RPMI8226 (cell line): ENCODE results near the gene SND1.

Experiments used
- DNase-seq: peaks from one replicate; pipeline ENCODE4 v3.0.0-alpha.2; 2015

SND1 gene

DNA sequence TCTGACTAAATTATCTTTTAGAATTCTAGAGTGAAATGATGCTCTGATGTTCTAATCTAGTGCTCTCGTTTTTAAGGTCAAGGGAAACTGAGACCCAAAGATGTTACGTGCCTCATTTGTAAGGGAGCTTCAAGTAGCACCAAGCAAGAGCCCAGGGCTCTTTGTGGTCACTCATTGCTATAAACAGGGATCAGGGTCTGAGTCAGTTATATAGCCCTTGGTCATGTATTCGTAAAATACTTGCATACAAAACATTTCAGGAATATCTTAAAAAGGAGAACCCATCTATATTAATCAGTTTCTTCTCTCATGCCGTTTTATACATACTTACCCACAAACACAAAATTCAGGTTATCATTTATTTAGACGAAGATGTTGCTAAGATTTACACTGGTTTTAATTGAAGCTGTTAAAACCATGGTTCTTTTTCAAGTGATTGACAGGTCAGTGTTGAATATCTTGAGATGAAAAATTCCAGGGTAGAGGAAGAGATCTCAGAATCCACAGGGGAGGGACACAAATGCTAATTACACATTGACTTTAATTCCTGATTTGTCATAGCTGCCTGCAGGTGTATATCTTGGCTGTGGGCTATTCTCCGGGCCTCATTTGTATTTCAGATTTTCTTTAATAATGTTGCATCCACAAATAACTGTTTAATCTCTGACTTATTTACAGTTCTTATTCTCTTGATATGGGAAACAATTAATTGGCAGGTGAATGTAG is 188.4 kb downstream of the SND1 start:
- DNase-seq: no peak

DNA sequence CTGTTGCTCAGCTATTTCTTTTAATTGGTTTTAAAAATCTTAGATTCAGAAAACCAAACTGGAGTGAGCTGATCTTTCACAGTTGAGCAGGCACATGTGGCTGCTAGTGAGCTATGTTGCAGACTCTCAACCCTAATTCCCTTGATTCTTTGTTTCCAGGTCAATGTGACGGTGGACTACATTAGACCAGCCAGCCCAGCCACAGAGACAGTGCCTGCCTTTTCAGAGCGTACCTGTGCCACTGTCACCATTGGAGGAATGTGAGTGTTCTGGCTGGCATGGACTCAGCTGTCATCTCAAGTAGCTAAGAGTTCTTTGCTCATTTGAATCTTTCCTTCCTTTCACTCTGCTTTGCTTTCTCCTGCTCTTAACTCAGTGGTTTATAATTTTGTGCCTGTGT is 192.2 kb downstream of the SND1 start:
- no peak for DNase-seq

DNA sequence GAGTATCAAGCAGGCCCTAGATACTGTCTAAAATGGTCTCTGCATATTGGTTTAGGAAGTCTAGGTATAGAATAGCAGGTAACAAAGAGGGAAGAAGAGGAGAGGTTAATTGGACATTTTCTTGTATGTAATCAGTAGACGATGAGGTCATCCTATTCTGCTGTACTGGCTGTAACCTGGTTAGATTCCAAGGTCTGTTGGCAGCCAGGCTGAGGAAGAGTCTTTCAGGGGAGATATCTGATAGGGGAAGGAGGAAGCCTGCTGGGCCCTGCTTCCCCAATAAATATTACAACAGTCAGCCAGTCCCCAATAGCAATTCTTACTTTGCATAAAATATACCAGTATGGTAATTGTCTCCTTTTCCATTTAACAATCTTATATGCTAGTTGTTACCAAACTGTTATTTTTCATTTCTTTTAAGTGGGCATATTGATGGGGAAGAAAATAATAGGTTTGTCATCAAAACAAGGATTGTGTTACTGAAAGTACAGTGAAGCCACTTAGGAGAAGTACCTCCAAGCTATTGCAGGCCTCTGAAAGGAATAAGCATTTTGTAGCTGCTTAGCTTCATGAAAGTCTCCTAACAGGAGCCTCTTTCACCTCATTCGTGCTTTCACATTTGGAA is 192.8 kb downstream of the SND1 start:
- DNase-seq: no peak

DNA sequence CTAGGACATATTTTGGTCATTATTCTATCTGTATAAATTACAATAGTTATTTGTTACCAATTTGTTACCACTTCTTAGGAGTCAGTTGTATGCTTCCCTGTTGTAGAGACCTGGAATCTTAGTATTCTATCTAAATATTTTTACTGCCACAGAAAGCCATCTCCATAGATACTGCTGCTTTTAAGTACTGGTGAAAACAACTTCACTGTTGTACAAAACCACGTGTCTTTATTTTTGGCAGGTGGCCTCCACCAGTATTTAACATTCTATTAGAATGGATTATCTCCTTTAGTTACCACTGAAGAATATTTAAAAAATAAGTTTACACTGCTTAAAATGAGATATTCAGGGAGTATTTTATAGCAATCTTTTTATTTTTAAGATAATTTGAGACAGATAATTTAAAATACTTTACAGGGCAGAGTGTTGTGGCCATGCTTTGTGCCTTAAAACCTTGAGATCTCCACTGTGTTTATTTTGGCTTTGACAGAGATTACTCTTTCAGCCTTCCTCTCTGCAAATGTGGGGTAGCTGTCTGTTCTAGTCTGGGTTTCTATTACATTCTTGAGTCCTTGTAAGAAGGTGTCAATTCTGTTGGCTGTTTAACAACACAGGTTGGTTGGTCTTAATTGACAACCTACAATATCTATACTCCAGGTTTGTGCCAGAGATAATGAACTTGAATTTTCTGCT is 193.7 kb downstream of the SND1 start:
- no peak for DNase-seq

DNA sequence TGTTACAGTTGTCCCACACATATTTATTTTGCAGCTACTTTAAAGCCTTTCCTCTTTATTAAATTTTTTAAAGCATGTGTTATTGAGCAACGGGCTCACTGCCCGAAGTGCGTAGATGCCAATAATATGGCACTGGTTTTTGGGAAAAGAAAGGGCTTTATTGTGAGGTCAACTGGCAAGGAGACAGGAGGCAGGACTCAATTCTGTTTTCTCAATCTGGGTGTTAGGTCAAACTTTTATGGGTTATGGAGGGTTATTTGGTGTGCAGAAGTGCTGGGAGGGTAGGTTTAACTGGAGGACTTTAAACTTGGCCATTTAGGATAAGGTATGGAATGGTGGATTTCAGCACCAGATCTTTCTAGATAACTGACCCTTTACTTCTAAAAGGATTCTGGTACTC is 195.6 kb downstream of the SND1 start:
- no peak for DNase-seq

DNA sequence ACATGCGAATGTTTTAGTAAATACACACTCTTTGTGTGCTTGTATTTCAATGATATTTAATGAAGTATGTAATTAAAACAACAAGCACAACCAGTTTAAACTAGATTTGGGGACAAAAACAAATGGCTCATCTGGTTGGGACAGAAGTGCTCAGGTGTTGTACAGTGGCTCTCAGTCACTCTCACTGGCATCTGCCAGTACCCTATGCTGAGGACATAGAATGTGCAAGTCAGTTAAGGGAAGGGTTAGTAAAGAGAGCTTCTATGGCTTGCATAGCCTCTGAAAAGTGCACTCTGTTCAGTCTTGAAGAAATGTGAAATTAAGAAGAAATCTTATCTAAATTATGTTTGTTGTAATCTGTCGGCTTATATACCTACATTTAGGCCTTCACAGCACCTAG is 196.2 kb downstream of the SND1 start:
- no peak for DNase-seq

DNA sequence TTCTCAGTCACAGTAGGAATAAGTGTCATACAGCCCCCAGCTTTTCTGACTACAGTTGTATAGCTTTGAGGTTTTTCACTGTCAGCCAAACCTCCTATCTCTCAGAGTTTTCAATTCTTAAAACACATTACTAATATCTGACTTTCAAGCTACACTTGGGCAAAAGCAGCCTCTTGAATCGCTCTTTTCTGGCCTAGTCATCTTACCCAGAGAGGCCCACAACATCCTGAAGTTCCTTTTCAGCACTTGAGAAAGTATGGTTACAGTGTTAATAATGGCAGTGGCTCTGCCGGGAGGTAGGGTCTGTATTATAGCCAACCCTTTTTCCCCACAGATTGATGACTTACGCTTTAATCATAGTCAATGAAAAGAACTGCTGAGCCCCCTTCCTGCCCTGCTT is 198.2 kb downstream of the SND1 start:
- no peak for DNase-seq

DNA sequence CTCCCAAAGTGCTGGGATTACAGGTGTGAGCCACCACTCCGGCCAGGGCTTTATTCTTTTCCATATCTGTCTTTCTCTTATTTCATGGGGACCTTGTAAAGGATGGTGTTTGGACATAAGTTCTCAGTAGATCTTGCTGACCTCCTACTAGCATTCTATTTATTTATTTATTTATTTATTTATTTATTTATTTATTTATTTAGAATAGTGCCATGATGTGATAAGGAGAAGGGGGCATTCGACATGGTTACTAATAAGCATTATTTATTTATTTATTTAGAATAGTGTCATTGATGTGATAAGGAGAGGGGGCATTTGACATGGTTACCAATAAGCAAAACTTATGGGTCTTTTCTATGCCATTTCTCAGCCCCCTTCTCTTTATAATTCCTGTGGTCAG is 202.4 kb downstream of the SND1 start:
- DNase-seq: no peak

DNA sequence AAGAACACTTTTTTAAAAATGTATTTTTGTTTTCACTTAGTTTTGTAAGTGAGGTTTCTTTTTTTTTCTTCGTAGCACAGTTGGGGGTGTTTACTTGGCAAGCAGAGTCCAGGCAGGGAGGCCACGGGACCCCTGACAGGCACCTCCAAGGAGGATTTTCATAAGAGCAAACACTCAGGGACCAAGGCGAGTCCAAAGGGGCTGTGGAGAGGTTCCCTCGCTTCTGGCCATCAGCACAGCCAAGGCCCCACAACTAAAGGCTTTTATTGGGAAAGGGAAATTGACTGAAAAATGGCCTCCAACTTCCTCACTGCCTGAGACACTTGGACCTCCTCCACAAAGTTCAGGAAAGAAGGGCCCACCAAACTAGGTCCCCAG is 205.5 kb downstream of the SND1 start:
- DNase-seq: no peak

DNA sequence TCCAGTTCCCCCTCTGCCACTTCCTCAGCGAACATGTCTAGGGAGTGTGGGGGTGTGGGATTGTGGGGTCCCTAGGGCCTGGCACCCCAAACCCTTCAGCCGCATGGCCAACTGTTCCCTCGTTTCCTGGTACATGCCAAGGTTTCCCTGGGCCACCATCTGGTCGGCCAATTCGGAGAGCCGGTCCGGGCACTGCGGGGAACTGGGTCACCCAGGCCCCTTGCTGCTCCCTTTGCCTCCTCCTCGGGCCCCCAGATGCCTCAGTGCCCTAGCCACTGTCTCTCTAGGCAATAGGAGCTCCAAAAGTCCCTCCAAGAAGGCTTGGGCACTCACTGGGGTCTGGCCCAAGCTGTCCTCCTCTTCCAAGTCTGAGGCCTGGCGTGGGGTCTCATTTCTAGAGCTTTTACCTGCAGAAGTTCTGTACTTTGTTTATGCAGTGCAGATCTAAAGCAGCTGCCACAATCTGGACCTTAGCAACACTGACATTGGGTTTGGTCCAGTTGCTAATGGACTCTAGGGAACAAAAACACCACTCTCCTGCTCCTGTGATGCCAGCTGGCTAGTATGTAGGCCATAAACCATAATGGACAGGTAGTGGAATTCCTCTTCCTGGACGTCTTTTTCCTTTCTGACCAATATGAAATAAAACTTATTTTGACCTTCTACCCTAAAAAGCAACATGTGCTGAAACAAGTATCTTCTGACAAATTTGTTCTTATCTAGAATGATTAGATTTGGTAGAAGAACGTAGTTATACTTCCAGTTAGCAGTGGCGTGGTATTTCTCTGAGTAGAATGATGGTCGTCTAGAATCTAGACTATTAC is 206.3 kb downstream of the SND1 start:
- no peak for DNase-seq

DNA sequence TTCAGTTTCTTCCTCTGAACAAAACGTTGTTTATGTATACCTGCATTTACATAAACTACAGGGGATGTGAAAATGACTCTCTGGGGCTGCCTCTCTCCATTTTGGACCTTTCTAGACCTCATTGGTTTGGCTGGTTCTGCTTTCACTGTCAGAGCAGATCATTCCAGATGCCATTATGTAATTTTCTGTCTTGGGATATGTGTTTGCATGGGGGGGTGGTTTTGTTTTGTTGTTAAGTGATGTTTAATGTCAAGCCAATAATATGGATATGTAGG is 206.9 kb downstream of the SND1 start:
- no peak for DNase-seq

DNA sequence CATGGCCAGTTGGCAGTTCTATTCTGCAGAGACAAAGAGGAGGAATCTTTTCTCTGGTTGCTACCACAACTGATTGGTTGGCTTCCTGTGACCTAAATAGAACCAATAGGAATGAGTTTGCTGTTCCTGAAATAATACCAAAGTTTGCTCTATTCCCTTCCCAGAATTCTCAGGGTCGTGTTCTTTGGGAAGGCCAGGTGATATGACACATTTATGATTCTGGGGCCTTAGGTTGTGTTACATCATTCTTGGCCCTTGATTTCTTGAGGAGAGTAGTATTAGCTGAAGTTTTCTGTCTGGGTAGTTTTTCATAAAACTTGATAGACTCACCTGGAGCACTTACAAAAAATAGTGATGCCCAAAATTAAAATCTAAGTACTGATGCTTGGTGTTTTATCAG is 207.3 kb downstream of the SND1 start:
- no peak for DNase-seq

DNA sequence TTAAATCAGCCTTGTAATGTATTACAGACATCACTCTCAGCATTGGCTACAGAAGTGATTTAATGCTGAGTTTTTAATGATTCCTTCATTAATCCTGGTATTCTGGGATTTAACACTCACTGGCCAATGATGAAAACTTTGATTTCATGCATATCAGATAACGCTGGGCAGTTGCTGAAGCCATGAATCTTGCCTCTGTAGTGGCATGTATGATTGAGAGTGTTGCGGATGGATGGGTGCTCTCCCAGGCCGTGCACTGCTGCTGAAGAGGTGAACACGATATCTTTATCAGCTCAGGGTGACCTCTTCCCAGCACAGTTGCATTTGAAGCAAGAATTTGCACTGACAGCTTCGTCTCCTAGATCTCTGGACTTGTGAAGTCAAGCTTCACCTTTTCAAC is 210.5 kb downstream of the SND1 start:
- no peak for DNase-seq

DNA sequence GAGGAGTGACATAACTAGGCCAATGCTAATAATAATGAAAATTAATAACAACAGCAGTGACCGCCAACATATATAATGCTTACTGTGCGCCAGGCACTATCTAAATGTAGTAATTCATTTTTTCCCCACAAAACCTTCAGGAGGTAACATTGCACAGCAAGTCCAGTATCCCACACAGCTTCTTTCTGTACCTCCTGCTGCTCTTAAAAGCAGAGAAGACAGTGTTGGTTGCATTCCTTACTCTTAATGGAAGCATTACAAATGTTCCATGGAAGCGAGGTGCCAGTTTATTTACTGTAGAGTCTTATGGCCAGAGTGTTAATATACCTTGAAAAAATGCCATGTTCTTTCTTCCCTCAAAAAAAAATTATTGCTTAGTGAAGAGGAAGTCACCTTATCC is 211.1 kb downstream of the SND1 start:
- DNase-seq: no peak

DNA sequence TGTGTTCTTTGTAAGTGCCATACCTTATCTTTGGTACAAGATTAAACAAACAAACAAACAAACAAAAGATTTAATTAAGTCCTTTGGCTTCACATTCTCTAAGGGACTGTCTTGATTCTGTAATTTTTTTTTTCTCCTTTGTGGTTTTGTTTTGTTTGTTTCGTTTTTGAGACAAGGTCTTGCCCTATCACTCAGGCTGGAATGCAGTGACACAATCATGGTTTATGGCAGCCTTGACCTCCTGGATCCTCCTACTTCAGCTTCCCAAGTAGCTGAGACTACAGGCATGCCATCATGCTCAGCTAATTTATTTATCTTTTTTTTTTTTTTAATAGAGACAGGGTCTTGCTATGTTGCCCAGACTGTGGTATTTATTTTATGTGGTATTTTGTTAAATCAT is 213.5 kb downstream of the SND1 start:
- DNase-seq: no peak

DNA sequence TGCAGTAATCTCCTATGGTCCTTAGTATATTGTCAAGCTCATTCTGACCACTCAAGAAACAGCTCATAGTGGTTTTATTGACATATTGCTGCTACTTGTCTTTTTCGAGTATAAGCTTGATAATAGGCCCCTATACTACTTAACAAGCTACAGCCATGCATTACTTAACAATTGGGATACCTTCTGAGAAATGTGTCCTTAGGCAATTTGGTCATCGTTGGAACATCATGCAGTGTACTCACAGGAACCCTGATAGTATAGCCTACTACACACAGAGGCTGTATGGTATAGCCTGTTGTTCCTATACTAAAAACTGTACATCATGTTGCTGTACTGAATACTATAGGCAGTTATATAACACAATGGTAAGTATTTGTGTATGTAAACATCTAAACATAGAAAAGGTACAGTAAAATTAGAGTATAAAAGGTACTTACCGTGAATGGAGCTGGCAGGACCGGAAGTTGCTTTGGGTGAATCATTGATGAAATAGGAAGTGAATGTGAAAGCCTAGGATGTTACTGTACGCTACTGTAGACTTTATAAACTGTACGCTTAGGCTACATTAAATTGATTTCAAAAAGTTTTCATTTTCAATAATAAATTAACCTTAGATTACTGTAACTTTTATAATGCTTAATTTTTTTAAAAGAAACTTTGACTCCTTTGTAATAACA is 218.4 kb downstream of the SND1 start:
- DNase-seq: no peak

DNA sequence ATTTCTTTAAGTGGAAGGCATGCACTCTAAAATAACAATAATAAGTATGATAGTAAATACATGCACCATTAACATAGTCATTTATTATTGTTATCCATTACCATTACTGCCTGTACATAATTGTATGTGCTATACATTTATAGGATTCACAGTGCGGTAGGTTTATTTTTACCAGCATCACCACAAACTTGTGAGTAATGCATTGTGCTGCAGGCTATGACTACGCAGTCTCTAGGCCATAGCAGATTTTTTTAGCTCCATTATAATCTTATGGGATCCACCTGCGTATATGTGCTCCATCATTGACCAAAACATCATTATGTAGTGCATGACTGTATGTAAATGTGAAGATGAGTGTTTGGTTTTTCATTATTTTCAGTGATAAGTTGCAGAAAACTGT is 219.2 kb downstream of the SND1 start:
- DNase-seq: no peak

DNA sequence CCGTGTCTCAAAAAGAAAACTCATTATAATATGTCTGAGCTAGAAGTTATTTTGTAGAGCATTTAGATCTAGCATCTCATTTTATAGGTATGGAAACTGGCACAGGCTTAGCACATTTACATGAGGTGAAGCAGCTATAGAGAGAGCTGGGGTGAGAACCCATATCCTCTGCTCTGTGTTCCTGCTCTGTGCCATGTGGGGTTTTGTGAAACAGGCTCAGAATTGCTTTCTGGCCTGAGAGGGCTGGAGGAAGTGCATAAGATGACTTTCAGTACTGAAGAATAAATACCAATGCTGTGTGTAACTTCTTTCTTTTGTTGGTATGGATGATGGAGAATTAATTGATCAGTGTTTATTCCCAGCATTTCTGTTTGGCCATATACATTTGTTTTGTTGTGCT is 220.1 kb downstream of the SND1 start:
- no peak for DNase-seq

DNA sequence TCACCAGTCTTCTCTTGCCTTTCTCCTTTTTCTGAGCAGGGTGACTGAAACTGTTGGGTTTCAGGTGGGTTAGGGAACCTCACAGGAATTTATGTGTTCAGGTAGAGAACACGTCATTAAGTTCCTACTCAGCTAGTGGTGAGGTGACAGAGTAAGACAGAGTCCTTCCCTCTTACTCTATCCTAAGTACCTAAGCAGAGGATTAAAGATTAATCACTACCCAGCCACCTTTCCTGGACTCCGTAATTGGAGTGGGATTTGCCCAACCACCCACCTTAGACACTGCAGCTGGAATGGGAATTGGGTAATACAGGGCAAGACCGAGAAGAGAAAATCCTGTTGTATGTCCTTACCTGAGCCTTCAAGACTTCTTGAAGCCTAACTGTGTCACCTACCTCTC is 221.2 kb downstream of the SND1 start:
- no peak for DNase-seq

DNA sequence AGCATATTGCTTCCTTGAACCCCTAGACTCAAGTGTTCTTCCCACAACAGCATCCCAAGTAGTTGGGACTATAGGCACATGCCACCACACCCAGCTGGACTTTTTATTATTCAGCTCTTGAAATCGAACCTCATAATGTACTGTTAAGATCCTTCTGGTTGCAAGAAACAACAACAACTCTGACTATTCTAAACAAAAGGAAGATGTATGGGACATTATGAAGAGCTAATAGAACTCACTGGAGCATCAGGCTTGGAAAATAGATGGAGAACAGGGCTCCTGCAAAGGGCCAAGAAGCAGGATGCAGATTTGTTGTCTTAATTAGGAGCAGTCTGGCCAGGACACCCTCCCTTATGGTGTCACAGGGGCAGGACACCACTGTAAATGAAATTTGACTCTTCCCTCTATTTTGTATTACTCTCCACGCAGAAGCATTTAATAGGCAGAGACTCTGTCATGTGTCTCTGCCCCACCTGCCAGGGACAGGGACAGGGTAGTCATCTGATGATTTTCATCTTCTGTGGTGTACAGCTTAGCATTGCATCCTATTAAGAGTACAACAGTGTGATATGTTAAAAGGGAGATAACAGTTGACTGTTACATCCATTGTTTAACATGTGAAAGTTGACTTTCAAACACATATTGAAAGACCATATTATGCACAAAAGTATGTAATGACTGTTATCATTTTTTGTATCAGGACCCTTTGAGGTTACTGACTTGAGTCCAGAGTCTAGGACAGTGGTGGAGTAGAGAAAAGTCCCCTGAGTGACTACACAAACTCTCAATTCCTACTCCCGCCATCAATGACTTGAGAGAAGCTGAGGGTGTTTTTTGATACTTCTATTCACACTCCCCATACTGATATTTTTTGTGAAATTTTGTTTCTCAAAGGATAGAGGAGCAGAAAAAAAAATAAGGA is 222.0 kb downstream of the SND1 start:
- DNase-seq: no peak

DNA sequence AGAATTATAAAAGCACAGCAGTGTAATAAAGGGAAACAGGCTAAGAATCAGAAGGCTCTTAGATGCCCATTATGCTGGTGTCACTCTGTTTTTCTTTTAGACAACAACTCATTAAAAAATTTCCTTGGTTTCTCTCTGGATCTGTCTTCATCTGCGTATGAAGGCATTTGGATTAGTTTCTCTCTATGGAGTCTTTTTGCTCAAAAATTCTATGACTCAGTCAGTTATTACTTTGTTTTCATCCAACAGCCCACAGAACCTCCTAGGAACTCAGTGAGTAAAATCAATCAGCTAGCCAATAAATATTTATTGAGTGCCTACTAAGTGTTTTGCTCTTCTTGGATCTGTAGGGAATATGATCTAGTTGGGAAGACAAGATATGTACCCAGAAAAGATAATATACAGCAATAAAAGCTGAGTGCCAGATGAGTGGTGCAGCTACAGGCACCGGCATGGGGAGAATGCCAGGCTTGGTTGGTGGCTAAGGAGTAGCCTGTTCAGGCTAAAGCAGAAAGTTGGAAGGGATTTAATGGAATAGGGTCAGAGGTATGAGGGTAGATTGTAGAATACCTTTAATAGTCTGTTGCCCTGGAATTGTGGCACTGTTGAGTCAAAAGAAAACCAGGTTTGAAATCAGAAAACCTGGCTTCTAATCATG is 223.1 kb downstream of the SND1 start:
- no peak for DNase-seq

DNA sequence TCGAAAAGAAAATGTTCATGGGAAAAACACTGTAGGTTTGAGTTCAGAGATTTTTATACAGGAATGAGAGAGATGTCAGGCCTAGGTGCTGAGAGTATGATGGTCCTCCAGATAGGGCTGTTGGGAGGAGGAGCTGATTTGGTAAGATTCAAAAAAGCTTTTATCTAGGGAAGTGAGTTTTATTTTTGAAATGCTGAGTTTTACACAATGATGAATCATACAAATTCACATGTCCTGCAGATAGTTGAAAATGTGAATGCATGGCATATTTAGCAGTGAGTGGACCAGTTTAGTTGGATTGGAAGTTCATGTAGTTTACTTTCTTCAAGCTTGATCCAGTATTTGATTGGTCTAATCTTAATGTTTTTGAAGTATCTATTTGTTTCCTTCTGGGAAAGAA is 224.4 kb downstream of the SND1 start:
- no peak for DNase-seq
